GM19193 (cell line): ENCODE measurements around the gene SNTG2.

Source experiments
- POLR2A ChIP-seq: IDR thresholded peaks from 4 replicates; pipeline ENCODE4 v1.6.1; 2011; ENCODE audit not compliant: insufficient read depth, insufficient read length; ENCODE audit errors: extremely low read depth

SNTG2 gene

GRCh38 chr2:942775-943460 is 7.7 kb upstream of the SNTG2 start:
- no peak for TF ChIP-seq POLR2A

DNA sequence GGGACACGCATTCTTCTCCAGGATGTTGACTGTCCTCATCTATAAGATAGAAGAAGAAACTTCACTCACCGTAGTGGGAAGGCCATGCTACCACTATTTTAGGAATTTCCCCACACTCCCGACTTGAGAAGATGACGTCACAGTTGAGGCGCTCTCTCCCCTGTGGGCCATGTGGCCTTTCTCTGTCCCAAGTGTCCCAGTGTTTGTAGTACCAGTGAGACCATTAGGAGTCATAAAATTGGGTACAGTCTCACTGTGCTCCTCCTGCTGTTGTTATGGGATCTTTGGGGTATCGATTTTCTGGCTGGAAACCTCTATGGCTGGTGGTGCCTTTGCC is 7.2 kb upstream of the SNTG2 start:
- TF ChIP-seq POLR2A, result no peak

- no peak for TF ChIP-seq POLR2A
Observed at GRCh38 chr2:943821-944220, 6.8 kb upstream of the SNTG2 start.

DNA sequence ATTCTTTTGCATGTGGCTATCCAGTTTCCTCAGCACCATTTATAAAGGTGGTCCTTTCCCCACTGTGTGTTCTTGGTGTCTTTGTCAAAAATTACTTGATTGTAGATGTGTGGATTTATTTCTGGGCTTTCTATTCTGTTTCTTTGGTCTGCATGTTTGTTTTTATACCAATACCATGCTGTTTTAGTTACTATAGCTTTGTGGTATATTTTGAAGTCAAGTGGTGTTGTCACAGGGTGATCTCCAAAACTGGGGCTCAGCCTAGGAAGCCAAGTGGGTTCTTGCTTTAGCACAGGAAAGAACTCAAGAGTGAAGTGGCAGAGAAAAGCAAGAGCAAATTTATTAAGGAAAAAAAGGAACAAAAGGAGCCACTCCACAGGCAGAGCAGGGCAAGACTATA is 6.0 kb upstream of the SNTG2 start:
- TF ChIP-seq POLR2A, result no peak

DNA sequence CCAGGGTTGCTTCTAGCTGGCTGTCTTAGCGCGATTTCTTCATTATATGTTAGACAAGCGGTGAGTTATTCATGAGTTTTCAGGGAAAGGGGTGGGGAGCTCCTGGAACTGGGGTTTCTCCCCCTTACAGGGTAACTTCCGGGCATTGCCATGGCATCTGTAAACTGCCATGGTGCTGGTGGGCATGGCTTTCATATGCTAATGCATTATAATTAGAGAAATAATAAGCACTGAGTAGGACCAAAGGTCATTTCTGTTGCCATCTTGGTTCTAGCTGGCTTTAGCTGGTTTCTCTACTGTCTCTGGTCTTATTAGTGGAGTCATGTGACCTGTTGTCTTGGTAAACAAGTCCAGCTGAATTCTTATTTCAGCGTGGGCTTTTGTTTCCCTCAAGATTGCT is 5.5 kb upstream of the SNTG2 start:
- no peak for TF ChIP-seq POLR2A

- no peak for TF ChIP-seq POLR2A
Observed at GRCh38 chr2:946073-946948, 4.3 kb upstream of the SNTG2 start.

GRCh38 chr2:949384-950079 is 1.1 kb upstream of the SNTG2 start:
- no peak for TF ChIP-seq POLR2A

DNA sequence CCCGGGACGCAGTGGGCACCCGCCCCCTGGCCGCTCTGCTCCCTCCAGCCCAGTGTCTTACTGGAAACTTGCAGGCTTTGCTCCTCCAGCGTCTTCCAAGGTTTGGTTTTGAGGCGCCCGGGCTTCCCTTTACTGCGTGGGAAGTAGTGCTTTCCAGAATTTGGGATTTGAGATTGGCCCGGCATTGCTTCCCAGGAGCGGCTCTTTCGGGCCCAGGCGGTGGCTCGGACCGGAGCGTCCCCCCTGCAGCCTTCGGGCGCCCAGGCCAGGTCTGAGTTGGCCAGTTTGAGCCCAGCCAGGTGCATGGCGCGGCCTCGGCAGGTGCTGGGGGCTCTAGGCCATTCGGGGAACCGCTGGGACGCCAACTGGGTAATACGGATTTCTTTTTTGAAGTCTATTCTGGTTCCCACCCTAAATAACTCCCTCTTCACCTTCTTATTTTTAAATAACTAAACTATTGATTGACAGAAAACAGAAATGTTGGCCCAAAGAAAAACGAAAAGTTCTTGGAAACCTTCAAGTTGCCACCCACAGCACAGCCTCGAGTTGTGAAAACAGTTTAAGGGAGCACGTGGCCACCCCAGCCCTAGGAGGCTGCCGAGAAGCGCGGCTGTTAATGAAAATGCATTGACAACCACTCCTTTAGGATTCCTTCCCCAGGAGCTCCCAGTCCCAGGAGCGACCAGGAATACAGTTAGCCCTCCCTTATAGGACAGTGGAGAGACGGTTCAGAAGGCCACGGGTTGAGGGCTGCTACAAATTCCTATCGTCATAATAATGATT is 766 bp downstream of the SNTG2 start:
- TF ChIP-seq POLR2A, result no peak

GRCh38 chr2:953408-953807 is 2.8 kb downstream of the SNTG2 start:
- TF ChIP-seq POLR2A, result no peak

- TF ChIP-seq POLR2A, result no peak
Observed at GRCh38 chr2:953975-954686, 3.5 kb downstream of the SNTG2 start.

DNA sequence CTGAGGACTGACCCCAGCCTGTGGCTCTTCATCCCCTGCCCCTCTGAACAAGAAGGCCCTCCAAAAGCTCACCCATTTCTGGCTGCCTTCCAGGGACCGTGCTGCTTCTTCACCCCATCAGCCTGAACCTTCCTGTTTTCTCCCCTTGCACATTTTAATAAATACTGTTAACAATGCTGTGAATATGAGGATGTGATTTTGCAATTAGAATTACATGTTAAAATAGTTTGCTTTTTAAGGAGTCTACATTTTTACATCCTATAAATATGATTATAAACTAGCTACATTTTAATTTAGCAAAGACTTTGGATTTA is 4.0 kb downstream of the SNTG2 start:
- TF ChIP-seq POLR2A, result no peak

- no peak for TF ChIP-seq POLR2A
Observed at GRCh38 chr2:955829-956731, 5.4 kb downstream of the SNTG2 start.

DNA sequence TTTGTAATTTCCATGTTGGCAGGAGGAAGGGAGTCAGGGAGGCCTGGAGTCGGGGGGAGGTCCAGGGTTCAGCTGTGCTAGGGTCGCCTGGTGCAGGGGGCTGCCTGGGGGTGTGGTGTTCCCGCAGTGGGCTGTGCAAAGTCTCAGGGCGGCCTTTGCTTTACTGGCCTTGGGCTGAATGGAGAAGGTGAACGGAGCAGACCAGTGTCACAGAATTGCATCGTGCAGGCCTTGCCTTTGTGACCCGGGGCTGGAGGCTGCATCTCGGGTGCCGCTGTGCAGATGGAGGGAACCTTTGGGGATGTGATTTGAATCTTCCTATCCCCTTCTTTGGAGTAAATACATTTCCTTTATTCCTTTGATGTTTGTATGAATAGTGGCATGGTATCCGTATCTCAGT is 8.8 kb downstream of the SNTG2 start:
- TF ChIP-seq POLR2A, result no peak
